ENCODE data around the gene LRRC47. TPM values are rescaled to one million over a fixed set of nuclear protein-coding genes. Genes with fewer than 3 reads are reported as not detected.

The LRRC47 gene
- total and polyA plus RNA-seq, 2 of the 8 experiments (the other 6 are each of a cell fraction or from before 2014, with no cell fraction given): 38.3 to 82.4 TPM

DNA sequence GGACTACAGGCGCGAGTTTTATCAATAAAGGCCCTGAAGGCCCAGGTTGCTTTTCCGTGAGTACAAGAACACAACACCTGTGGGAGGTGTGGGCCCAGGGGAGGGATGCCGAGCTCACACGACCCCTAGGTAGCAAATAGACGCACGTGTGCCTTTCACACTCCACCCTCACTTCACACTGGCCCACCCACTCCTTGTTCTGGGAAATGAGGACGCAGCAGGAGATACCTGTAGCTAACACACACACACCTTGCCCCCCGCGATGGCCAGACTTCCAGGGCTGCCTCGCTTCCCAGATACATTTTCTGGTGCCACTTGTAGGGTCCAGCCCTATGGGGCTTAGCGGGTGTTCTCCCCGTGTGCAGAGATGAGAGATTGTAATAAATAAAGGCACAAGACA is 48.4 kb downstream of the LRRC47 start:
- Histone ChIP-seq H4K5ac (ENCODE audit: insufficient read length, low read depth, low read length) (no peak overlapping the region), H3K9me3 (ENCODE audit: insufficient read depth in 2 of 2, low read depth in 1 of 2, low read length in 1 of 2) (no peaks in the 10 kb centered on the region; a peak in 1 of 4 replicates), H3K23ac (ENCODE audit: insufficient read length) (no peak overlapping the region), H3K79me1 (ENCODE audit: low read depth, low read length) (peaks cover 20% of the 10 kb centered on the region), H4K8ac (ENCODE audit: extremely low read depth, insufficient read depth, low read length) (no peak overlapping the region), H4K20me1 (replicated peaks in 1 of 2; ENCODE audit: control insufficient read depth in 1 of 2, insufficient read depth in 2 of 2, low read length in 2 of 2) (peaks cover 8 to 23% of the 10 kb centered on the region in 2 experiments), H3K9ac (replicated peaks in 1 of 4; ENCODE audit: extremely low read depth in 1 of 4, low read depth in 3 of 4, low read length in 3 of 4) (no peak overlapping the region), H3K4ac (replicated peaks; ENCODE audit: insufficient read length, low read depth, low read length) (no peak overlapping the region), H3K79me2 (ENCODE audit: control insufficient read depth in 1 of 2, insufficient read depth in 2 of 2, low read length in 2 of 2) (peaks cover 0 to 31% of the 10 kb centered on the region in 2 experiments; a peak in 3 of 4 replicates), H3K4me1 (replicated peaks in 1 of 4; ENCODE audit: control insufficient read depth in 3 of 4, insufficient read depth in 4 of 4, low read length in 3 of 4) (peaks cover 0 to 16% (median 13%) of the 10 kb centered on the region in 4 experiments; a peak in 6 of 7 replicates), H3K36me3 (ENCODE audit: control insufficient read depth in 2 of 4, insufficient read depth in 4 of 4, low read length in 3 of 4) (peaks cover 0 to 11% (median under 1%) of the 10 kb centered on the region in 4 experiments; a peak in 2 of 8 replicates), H4K91ac (replicated peaks; ENCODE audit: insufficient read length, low read length) (no peak overlapping the region), H3K27ac (ENCODE audit: low read depth, low read length) (no peak overlapping the region), H3K18ac (ENCODE audit: extremely low read depth, low read length) (no peak overlapping the region), H3K4me2 (ENCODE audit: insufficient read depth in 1 of 2, low read depth in 2 of 2, low read length in 2 of 2) (no peak overlapping the region), H3K14ac (ENCODE audit: insufficient read length) (no peak overlapping the region), H3K56ac (replicated peaks; ENCODE audit: insufficient read length, low read depth, low read length) (no peak overlapping the region), H2BK5ac (ENCODE audit: low read depth, low read length) (no peak overlapping the region), H2BK15ac (ENCODE audit: low read length) (no peak overlapping the region), H3K23me2 (ENCODE audit: low read depth, low read length) (peaks cover 14% of the 10 kb centered on the region), H2BK120ac (replicated peaks; ENCODE audit: low read depth, low read length) (no peak overlapping the region), H3K27me3 (replicated peaks in 1 of 4; ENCODE audit: control insufficient read depth in 3 of 4, extremely low read depth in 1 of 4, insufficient read depth in 3 of 4, low read length in 3 of 4) (peaks cover 0 to 3% (median 0%) of the 10 kb centered on the region in 4 experiments; a peak in 5 of 7 replicates), H2AFZ (ENCODE audit: low read length) (no peak overlapping the region), H2AK5ac (ENCODE audit: low read depth, low read length) (no peak overlapping the region), H2BK12ac (ENCODE audit: low read depth, low read length) (no peak overlapping the region), H2BK20ac (ENCODE audit: low read length) (no peak overlapping the region), H3K4me3 (ENCODE audit: extremely low read depth in 1 of 4, insufficient read depth in 2 of 4, low read depth in 3 of 4, low read length in 4 of 4) (no peak overlapping the region)
- ChIA-PET POLR2A (ENCODE audit: partially characterized antibody) (no interaction called here), CTCF (ENCODE audit: partially characterized antibody) (interaction anchor here (0.6 to 1.3 kb wide), 3 partner anchors 21 to 24 kb away, joined by 3 read pairs; no protein-coding TSS in a partner anchor)
- no peak for DNase-seq (ENCODE audit: low read depth in 1 of 2, low spot score in 2 of 2)
- 90% methylated on average over 12 of the region's 13 CpGs; no CpG with 5 or more reads in 1 of the 2 experiments for WGBS, 2 experiments (ENCODE audit: extremely low coverage in 1 of 2, insufficient coverage in 1 of 2, insufficient read length in 1 of 2, insufficient replicate concordance in 2 of 2, low coverage in 1 of 2, low lambda C conversion rate in 2 of 2, missing lambda C conversion rate in 1 of 2)
- TF ChIP-seq CBX5 (IDR thresholded peaks at IDR 0.05; ENCODE audit: low read depth, low read length) (no peak), CEBPB (IDR thresholded peaks at IDR 0.05; ENCODE audit: low read depth, low read length) (no peak), TEAD4 (IDR thresholded peaks at IDR 0.05; ENCODE audit: low read depth, low read length) (no peak)
- TF ChIP-seq, protein P1, sequence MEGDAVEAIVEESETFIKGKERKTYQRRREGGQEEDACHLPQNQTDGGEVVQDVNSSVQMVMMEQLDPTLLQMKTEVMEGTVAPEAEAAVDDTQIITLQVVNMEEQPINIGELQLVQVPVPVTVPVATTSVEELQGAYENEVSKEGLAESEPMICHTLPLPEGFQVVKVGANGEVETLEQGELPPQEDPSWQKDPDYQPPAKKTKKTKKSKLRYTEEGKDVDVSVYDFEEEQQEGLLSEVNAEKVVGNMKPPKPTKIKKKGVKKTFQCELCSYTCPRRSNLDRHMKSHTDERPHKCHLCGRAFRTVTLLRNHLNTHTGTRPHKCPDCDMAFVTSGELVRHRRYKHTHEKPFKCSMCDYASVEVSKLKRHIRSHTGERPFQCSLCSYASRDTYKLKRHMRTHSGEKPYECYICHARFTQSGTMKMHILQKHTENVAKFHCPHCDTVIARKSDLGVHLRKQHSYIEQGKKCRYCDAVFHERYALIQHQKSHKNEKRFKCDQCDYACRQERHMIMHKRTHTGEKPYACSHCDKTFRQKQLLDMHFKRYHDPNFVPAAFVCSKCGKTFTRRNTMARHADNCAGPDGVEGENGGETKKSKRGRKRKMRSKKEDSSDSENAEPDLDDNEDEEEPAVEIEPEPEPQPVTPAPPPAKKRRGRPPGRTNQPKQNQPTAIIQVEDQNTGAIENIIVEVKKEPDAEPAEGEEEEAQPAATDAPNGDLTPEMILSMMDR (IDR thresholded peaks at IDR 0.05; ENCODE audit: control extremely low read depth in 1 of 3, insufficient read depth in 1 of 3, low read depth in 1 of 3, low read length in 3 of 3): no peak
- no peak for FAIRE-seq

All from H1 (cell line).